ENCODE data around the gene ZDHHC22.

- no peak for TF ChIP-seq POLR2A (IDR thresholded peaks at IDR 0.05)
- TF ChIP-seq, protein P1, sequence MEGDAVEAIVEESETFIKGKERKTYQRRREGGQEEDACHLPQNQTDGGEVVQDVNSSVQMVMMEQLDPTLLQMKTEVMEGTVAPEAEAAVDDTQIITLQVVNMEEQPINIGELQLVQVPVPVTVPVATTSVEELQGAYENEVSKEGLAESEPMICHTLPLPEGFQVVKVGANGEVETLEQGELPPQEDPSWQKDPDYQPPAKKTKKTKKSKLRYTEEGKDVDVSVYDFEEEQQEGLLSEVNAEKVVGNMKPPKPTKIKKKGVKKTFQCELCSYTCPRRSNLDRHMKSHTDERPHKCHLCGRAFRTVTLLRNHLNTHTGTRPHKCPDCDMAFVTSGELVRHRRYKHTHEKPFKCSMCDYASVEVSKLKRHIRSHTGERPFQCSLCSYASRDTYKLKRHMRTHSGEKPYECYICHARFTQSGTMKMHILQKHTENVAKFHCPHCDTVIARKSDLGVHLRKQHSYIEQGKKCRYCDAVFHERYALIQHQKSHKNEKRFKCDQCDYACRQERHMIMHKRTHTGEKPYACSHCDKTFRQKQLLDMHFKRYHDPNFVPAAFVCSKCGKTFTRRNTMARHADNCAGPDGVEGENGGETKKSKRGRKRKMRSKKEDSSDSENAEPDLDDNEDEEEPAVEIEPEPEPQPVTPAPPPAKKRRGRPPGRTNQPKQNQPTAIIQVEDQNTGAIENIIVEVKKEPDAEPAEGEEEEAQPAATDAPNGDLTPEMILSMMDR (IDR thresholded peaks at IDR 0.05): no peak
Observed at GRCh38 chr14:77102154-77102553, 39.4 kb downstream of the ZDHHC22 start.

All from adrenal gland (tissue), 5 donors.